KBM-7 (cell line): ENCODE results near the gene NSUN3.
"Not testable (repeated sequence)": the region's sequence is repeated elsewhere in the genome, so short reads cannot be mapped to it uniquely, and the experiment has no call there.

Source experiments
- DNase-seq: peaks from one replicate; pipeline ENCODE4 v3.0.0-alpha.2; 2015
- in situ Hi-C: fragments of 300-500 bp; cut with MboI; formaldehyde crosslinking; loops from 2 replicates; pipeline ENCODE4 v1.14.3; 2020; ENCODE audit warnings: low sequenced_read_pairs, low pct_unique_long_range_greater_than_20kb, mixed read lengths

Gene NSUN3

DNA sequence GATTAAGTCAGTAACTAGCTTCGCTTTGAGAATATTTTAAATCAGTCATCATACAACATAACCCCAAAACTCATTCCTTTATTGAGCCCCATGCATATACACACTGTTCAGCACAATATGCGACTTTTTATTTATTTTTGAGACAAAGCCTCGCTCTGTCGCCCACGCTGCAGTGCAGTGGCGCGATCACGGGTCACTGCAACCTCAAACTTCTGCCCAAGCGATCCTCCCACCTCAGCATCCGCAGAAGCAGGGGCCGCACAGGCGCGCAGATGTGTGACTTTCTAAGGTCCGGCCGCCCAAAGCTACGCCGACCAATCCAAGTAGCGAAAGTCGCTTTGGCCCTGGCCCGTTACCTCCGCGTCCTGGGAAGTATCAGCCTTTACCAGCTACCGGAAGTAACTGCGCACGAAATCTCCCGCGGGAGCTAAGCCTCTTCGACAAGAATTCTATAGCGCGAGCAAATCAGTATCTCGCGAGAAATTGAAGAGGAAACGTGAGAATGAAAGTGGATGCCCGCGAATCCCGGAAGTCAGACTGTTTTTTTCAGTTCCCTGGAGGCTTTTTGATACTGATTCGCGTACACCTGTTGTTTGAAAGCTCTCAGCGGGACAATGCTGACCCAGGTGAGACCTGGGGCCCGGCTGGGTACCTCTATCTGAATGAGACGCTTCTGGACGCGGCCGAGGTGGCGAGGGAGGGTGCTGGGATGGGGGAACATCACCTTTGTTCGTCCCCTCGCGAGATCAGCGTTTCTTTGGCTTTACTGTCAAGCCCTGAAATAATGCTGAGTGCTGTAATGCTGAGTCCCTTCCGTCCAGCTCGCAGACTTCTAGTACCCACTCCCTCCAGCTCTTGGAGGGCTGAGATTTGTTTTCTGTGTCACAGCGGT is at the start of gene NSUN3, which contains the start of gene DHFR2:
TSS of gene NSUN3 (plus strand) at position 549 of the 892 bp plus-strand sequence. CDS start at position 615, 66 bp downstream.
TSS of gene DHFR2 (minus strand) at position 404 of the 892 bp plus-strand sequence. CDS start 1,405 bp downstream, outside the sequence.
- peak; percentile 95 for DNase-seq
- in situ Hi-C loops: no loop called here

DNA sequence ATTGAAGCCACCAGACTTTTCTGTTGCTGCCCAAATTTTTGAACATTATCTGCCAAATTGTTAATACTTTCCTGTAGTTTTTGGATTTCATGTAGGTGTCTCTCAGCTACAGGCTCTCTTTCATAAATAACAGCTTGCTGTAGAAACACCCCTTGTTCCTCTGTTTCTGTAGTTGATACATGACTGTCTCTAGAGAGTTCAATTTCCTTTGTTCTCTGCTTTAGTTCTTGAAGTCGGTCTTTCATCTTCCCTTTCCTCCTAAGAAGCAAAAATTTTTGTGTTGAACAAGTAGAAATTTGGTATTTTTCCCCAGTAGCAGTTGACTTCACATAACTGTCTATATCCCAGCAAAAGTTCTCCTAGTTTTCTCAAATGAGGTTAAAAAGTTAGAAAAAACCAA is 47.8 kb upstream of the NSUN3 start:
- in situ Hi-C loops: no loop called here

DNA sequence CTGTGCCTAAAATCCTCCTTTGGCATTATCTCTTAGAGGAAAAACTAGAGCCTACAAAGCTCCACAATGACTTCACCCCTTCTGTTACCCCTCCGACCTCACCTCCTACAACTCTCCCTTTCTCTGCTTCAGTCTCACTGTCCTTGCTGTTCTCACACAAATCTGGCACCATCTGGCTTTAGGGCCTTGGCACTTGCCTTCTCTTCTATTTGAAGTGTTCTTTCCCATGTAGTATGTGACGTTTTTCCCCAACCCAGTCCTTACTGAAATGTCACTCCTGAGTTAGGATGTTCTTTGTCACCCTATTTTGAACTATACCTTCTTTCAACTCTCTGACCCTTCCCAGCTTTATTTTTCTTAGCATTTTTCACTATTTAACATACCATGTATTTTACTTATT is 43.2 kb upstream of the NSUN3 start:
- DNase-seq: no peak
- in situ Hi-C loops: no loop called here

More for the DNA sequence above, 47.8 kb upstream of the NSUN3 start:
- DNase-seq: no peak

DNA sequence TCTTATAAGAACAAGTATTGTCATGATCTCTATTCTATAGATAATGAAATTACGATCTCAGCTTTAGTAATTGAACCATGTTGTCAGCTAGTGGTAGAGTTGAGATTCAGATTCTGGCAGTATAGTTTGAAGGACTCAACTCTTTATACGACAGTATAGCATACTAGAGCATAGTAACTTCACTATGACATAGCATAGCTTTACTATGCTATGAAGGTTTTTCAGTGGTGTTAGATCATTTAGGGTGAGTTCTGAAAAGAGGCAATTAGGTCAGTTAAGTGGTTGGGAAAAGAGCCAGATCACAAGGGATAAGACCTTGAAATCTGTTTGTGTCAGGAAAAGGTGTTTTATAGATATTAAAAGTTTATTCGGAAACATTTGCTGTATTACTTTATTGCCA is 42.6 kb upstream of the NSUN3 start:
- DNase-seq: no peak
- in situ Hi-C loops: no loop called here

DNA sequence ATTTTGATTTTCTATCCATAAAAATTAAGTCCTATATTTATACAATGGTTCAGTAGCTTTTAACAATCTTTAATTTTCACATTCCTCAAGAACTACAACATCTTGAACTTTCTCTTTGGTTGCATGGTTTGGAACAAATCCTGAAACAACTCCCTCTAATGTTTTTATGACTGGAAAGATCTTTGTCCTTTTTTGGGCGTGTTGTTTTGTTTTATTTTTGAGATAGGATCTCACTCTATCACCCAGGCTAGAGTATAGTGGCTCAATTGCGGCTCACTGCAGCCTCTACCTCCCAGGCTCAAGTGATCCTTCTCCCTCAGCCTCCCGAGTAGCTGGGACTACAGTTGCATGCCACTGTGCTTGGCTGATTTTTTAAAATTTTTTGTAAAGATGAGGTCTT is 38.5 kb upstream of the NSUN3 start:
- in situ Hi-C loops: no loop called here
- DNase-seq: no peak

DNA sequence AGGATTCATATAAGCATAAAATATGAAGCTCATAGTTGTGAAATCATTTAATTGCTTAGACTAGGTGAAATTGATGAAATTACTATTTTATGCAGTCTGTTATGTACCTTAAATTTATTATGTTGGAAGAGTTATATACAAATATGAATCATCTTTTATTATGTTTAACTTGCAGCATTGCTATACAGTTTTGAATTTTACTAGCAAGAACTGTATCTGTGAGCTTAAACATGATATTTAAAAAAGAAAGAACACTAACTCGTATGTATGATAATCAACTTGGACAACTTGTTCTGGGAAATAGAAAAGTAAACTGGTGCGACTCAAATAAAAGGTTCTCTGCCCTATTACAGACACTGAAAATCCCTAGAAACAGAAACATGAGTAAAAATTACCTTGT is 36.2 kb upstream of the NSUN3 start:
- DNase-seq: no peak
- in situ Hi-C loops: no loop called here

DNA sequence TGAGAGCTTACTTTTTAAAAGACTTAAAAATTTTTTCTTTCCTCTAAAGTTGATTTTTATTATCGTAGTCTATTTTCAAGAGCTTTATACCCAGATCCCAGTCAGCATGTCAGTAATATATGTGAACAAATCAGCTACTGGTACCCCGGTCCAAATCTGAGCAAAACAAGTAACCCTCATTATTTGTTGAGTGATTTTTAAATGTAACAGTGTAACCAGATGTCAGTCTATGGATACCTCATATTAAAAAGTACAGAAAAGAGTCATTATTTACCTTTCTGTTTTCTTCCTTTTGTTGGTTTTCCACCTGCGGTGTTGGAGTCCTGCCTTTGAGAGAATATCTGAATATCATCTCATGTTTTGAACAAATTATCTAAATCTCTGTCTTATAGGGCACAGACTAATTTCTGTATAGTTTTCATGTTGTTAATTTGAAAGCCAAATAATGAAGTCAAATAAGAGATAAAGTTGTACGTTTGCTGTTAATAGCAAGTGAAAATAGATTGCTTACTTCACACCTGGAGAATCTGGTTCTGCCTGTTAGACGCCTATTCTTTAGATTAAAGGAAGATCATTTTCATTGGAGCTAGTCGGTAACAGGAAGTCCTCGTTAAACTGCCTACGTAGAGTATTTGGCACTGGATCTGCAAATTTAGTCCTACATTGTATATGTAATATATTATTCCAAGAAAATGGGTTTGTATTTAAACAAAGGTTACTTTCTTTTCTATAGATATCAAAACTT is 34.6 kb upstream of the NSUN3 start, which contains the start of gene STX19:
TSS of gene STX19 (minus strand) at position 505 of the 745 bp plus-strand sequence. CDS start 13,328 bp downstream, outside the sequence.
- in situ Hi-C loops: no loop called here
- no peak for DNase-seq

DNA sequence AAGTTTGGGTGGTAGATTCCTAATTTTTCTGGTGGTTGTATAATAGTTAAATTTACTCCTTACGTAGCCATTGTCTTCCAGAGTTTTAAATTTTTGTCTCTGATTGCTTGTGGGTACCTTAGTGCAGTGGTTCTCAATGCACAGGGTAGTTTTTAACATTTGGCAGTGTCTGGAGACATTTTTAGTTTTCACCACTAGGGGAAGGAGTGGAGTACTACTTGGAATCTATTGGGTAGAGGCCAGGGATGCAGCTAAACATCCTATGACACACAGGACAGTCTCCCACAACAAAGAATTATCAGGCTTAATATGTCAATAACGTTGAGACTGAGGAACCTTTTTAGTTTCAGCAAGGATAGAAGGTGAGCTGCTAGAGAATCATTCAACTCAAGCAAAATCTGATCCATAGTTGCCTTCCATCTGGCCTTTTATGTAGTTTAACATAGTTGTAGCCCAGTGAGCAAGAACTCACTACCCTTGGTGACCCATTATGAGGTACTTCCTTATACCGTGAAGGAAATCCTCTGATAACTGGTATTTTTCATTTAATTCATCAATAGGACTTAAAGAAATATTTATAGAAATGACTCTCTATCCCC is 25.9 kb upstream of the NSUN3 start:
- peak; percentile 43 for DNase-seq
- in situ Hi-C loops: no loop called here

DNA sequence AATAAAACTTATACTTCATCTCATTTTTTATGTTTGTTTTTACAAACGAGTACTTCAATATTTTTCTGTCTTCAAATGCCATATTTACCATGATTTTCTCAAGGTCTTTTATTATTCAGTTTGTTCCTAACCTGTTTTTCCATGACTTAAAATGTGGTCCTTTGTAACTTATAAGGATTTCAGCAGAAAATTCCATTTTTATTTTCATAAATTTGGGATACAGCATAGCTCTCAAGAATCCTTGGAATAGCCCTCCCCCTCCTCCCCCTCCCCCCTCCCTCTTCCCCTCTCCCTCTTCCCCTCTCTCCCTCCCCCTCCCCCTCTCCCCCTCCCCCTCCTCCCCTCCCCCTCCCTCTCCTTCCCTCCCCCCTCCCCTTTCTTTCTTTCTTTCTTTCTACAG is 19.6 kb upstream of the NSUN3 start:
- DNase-seq: no peak
- in situ Hi-C loops: no loop called here

DNA sequence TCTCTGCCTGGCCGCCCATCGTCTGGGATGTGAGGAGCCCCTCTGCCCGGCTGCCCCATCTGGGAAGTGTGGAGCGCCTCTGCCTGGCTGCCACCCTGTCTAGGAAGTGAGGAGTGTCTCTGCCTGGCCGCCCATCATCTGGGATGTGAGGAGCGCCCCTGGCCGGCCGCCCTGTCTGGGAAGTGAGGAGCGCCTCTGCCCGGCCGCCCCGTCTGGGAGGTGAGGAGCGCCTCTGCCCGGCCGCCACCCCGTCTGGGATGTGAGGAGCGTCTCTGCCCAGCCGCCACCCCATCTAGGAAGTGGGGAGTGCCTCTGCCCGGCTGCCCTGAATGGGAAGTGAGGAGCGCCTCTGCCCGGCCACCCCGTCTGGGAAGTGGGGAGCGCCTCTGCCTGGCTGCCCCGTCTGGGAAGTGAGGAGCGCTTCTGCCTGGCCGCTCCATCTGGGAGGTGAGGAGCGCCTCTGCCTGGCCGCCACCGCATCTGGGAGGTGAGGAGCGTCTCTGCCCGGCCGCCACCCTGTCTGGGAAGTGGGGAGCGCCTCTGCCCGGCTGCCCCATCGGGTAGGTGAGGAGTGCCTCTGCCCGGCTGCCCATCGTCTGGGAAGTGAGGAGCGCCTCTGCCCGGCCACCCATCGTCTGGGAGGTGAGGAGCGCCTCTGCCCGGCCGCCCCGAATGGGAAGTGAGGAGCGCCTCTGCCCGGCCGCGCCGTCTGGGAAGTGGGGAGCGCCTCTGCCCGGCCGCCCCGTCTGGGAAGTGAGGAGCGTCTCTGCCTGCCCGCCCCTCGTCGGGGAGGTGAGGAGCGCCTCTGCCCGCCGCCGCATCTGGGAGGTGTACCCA is 18.5 kb upstream of the NSUN3 start:
- in situ Hi-C loops, DNase-seq: not testable (repeated sequence)

DNA sequence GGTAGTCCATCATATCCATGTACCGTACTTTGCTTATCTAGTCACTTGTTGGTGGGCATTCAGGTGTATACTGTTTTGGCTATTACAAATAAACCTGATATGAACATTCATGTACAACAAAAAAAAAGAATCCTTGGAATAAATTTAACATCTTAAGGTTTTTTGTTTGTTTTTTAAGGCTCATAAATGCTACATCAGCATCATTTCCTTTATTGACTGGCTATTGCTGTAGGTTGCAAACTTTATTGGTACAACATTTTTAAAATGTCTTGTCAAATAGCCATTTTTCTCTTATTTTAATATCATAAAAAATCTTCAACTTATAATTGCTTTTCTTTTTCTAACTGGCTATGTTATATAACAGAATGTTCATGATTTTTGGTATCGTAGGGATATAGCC is 16.3 kb upstream of the NSUN3 start:
- in situ Hi-C loops: no loop called here
- DNase-seq: no peak

DNA sequence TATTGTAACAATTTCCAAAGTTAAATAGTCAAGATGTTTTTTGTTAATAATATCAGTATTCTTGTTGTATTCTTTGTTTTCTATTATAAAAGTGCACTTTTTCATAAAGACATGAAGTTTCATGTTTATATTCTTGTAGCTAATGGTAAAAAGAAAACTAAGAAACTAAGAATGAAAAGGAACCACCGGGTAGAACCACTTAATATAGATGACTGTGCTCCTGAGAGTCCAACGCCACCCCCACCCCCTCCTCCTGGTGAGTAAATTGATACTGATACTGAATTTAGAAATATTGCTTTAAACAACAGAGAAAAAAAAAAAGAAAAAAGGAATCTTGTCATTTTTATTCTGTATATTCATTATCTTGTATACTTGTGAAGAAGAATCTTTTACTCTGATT is 13.6 kb upstream of the NSUN3 start:
- in situ Hi-C loops: no loop called here
- no peak for DNase-seq

DNA sequence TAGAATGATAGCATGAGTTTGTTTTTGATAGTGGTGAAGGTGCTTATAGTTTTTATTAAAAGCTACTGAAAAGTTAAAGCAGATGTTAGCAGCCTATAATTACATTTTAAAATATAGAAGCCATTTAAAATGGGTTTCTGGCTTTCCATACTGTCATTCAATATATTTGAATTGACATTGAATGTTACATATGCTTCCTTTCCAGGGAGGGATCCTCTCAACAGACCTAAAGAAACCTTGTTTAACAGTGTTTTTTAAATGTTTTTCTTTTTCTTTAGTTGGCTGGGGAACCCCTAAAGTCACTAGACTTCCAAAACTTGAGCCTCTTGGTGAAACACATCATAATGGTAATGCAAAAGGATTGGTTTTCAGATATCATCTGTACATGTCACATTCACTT is 12.3 kb upstream of the NSUN3 start:
- in situ Hi-C loops: no loop called here
- no peak for DNase-seq

DNA sequence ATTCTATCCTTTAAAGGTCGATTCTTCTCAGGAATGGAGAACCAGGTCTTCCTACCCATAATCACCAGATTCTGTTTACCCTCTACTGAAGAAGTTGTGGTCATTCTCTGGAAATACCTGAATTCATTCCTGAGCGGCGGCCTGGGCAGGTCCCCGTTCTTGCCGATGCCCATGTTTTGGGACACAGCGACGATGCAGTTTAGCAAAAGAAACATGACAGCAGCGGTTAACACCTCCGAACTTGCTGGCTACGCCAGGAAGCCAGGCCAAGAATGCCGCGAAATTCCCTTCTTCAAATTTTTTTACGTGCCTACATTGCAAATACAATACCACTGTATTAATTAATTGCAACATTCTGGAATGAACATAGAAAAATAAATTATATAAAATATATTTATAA is 1.6 kb upstream of the NSUN3 start:
- DNase-seq: no peak

DNA sequence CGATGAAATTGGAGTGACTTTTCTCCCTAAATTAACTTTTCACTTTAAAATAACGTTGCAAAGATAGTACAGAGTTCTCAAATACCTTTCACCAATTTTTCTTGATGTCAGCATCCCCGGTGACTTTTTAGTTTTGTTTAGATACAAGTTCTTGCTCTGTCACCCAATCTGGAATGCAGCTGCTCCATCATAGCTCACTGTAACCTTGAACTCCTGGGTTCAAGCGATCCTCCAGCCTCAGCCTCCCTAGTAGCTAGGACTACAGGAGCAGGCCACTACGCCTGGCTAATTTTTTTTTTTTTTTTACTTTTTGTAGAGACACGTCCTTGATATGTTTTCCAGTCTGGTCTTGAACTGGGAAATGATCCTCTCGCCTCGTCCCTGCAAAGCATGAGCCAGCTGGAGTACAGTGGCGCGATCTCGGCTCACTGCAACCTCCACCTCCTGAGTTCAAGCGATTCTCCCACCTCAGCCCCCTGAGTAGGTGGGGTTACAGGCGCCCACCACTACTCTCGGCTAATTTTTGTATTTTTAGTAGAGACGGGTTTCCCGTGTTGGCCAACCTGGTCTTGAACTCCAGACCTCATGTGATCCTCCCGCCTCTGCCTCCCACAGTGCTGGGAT is 747 bp downstream of the NSUN3 start:
- in situ Hi-C loops: no loop called here
- DNase-seq: no peak

More for the DNA sequence above, 1.6 kb upstream of the NSUN3 start:
- in situ Hi-C loops: no loop called here

DNA sequence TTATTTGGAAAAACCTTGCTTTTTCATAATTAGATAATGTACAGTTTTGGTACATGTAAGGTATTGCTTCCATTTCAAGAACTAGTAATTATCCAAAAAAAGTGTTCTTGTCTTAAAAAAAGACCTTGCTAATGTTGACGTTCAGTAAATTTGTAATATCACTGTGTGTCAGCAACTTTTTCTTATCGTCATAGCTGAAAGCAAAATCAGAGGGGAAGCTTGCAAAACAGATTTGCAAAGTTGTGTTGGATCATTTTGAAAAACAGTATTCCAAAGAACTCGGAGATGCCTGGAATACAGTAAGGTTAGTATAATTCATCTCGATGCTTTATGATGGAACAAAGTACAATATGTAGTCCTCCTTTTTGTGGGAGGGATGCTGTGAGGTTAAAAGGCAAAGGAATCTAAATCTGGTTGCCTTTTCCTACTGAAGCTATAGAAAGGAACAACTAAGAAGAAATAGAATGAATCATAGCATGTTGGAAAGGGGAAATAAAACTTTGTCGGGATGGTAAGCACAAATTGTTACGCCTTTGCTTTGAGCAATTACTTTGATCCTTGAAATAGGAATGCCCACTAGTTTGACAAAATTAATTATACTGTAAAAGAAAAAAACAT is 1.5 kb downstream of the NSUN3 start:
- in situ Hi-C loops: no loop called here
- DNase-seq: no peak

DNA sequence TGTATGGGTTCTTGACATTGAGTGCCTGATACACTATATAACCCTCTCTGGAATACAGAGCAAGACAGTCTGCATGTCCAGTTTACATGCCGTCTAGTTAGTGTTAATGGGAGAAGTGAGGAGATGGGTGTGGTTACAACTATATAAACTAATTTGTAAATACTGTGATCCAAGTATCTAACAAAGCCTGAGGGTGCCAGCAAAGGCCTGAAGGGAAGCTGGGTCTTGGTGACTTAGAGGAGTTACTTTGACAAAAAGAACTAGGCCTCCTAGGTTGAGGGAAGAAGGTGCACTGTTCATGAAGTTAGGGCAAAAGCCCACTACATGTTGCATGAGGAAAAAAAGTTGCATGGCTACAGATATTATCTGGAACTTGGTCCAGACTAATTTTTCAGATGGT is 2.3 kb downstream of the NSUN3 start:
- in situ Hi-C loops: no loop called here
- DNase-seq: no peak

DNA sequence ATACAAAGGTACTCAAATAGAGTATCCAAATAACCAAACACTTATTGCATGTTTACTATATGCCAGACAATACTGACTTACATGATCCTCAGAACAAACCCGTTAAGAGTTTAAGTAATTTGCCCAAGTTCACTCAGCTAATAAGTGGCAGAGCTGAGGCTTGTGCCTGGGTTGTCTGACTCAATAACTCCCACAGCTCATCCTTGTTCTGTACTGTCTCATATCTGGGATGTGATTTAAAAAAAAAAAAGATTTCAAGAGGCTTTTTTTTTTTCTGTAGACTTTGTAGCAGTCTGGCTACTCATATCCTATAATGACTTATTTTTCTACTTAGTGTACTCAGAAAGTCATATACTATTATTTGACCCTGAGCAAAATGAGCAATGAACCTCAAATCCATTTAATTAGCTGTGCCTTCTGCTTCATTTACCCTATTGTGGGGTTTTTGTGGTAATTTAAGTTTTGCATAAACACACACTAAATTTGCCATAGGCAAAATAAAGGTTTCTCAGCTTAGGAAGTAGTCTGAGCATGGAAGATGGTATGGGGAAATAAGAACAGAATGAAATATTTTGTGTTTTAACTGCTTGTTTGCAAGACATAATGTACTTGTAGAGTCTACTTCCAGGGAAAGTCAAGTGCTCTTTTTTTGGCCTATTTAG is 3.1 kb downstream of the NSUN3 start:
- DNase-seq: no peak
- in situ Hi-C loops: no loop called here
